GM23338 (cell line): ENCODE data around the gene BROX.
A peak's percentile ranks its signal among the peaks of the same experiment; 100 is the strongest.

ENCODE experiments used
- EZH2 ChIP-seq: fragments of 200-600 bp; sonication (generic); IDR thresholded peaks from one replicate; pipeline ENCODE4 v1.8.0; 2017; ENCODE audit warnings: antibody characterized with exemption, mild to moderate bottlenecking, low read depth; ENCODE audit not compliant: unreplicated experiment
- EZH2phosphoT487 ChIP-seq: fragments of 200-600 bp; sonication (generic); IDR thresholded peaks from one replicate; pipeline ENCODE4 v1.8.1; 2018; ENCODE audit warnings: antibody characterized with exemption; ENCODE audit not compliant: unreplicated experiment
- JUNB ChIP-seq: IDR thresholded peaks from one replicate; pipeline ENCODE4 v1.6.1; 2016; ENCODE audit warnings: antibody characterized with exemption; ENCODE audit not compliant: unreplicated experiment
- POLR2AphosphoS5 ChIP-seq: IDR thresholded peaks from 2 replicates; pipeline ENCODE4 v1.6.1; 2016; ENCODE audit warnings: antibody characterized with exemption, low read depth
- TF ChIP-seq, protein P1 (sequence below), 2 experiments: fragments of 200-600 bp in 1 of 2; sonication (generic) in 1 of 2; conservative IDR thresholded peaks; 2 replicates each; pipeline versions ENCODE4 v1.5.1 to v1.6.1; 2016 to 2017; ENCODE audit warnings: antibody characterized with exemption in 2 of 2, low read depth in 2 of 2, mild to moderate bottlenecking in 2 of 2, moderate library complexity in 1 of 2
- TF ChIP-seq, protein P2 (sequence below): IDR thresholded peaks from one replicate; pipeline ENCODE4 v1.6.1; 2018; ENCODE audit warnings: antibody characterized with exemption; ENCODE audit not compliant: unreplicated experiment

DNA sequence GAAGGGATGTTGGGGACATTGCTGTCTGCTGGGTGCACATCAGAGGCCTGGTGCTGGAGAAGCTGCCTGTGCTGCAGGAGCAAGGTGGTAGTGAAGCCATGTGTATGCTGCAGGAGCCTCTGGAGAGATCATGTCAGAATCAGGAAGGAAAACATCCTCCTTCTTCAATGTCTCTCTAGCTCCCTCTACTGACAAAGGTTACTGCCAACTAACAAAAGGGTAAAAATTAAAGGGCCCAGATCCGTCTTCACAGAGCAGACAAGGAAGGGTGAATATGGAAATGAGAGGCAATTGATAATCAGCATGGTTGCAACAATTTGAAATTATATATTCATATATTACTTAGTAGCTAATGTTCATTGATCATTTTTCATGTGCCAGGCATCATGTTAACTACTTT, 56.8 kb downstream of the BROX start:
- TF ChIP-seq EZH2 = no peak
- no peak for TF ChIP-seq EZH2phosphoT487
- TF ChIP-seq, protein P1, sequence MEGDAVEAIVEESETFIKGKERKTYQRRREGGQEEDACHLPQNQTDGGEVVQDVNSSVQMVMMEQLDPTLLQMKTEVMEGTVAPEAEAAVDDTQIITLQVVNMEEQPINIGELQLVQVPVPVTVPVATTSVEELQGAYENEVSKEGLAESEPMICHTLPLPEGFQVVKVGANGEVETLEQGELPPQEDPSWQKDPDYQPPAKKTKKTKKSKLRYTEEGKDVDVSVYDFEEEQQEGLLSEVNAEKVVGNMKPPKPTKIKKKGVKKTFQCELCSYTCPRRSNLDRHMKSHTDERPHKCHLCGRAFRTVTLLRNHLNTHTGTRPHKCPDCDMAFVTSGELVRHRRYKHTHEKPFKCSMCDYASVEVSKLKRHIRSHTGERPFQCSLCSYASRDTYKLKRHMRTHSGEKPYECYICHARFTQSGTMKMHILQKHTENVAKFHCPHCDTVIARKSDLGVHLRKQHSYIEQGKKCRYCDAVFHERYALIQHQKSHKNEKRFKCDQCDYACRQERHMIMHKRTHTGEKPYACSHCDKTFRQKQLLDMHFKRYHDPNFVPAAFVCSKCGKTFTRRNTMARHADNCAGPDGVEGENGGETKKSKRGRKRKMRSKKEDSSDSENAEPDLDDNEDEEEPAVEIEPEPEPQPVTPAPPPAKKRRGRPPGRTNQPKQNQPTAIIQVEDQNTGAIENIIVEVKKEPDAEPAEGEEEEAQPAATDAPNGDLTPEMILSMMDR (conservative IDR thresholded peaks at IDR 0.05; ENCODE audit: low read depth in 2 of 2) = peak; percentile 41 to 51
- TF ChIP-seq, protein P2, sequence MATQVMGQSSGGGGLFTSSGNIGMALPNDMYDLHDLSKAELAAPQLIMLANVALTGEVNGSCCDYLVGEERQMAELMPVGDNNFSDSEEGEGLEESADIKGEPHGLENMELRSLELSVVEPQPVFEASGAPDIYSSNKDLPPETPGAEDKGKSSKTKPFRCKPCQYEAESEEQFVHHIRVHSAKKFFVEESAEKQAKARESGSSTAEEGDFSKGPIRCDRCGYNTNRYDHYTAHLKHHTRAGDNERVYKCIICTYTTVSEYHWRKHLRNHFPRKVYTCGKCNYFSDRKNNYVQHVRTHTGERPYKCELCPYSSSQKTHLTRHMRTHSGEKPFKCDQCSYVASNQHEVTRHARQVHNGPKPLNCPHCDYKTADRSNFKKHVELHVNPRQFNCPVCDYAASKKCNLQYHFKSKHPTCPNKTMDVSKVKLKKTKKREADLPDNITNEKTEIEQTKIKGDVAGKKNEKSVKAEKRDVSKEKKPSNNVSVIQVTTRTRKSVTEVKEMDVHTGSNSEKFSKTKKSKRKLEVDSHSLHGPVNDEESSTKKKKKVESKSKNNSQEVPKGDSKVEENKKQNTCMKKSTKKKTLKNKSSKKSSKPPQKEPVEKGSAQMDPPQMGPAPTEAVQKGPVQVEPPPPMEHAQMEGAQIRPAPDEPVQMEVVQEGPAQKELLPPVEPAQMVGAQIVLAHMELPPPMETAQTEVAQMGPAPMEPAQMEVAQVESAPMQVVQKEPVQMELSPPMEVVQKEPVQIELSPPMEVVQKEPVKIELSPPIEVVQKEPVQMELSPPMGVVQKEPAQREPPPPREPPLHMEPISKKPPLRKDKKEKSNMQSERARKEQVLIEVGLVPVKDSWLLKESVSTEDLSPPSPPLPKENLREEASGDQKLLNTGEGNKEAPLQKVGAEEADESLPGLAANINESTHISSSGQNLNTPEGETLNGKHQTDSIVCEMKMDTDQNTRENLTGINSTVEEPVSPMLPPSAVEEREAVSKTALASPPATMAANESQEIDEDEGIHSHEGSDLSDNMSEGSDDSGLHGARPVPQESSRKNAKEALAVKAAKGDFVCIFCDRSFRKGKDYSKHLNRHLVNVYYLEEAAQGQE = no peak
- no peak for TF ChIP-seq POLR2AphosphoS5
- no peak for TF ChIP-seq JUNB
